SK-N-SH treated with all-trans-retinoic acid at 6 μM for 48 hours (cell line): ENCODE results near the gene APH1A.
A peak's percentile ranks its signal among the peaks of the same experiment; 100 is the strongest.

Source experiments
- ATAC-seq: fragments of 200-7000 bp; cut with Tn5 transposase; 3 replicates; pipeline ENCODE4 v1.9.1; 2020; ENCODE audit warnings: mild to moderate bottlenecking, moderate library complexity
- ARNTL ChIP-seq: fragments of 450-650 bp; formaldehyde crosslinking; IDR thresholded peaks from 2 replicates; pipeline ENCODE4 v1.5.0; 2020; ENCODE audit warnings: low read depth, mild to moderate bottlenecking, moderate library complexity, borderline replicate concordance
- BACH2 ChIP-seq: fragments of 250-450 bp; sonication (Bioruptor Pico); IDR thresholded peaks from 2 replicates; pipeline ENCODE4 v1.9.0; 2021; ENCODE audit warnings: mild to moderate bottlenecking, borderline replicate concordance
- CSDC2 ChIP-seq: fragments of 250-450 bp; sonication (Bioruptor Pico); IDR thresholded peaks from 2 replicates; pipeline ENCODE4 v1.5.0; 2020; ENCODE audit warnings: mild to moderate bottlenecking, moderate library complexity
- ESRRG ChIP-seq: fragments of 250-450 bp; sonication (Bioruptor Pico); IDR thresholded peaks from 2 replicates; pipeline ENCODE4 v1.6.1; 2021; ENCODE audit warnings: mild to moderate bottlenecking
- GLIS3 ChIP-seq: fragments of 250-450 bp; sonication (Bioruptor Pico); IDR thresholded peaks from 2 replicates; pipeline ENCODE4 v1.5.0; 2020; ENCODE audit warnings: mild to moderate bottlenecking, moderate library complexity
- ISL1 ChIP-seq: fragments of 250-450 bp; sonication (Bioruptor Pico); IDR thresholded peaks from 2 replicates; pipeline ENCODE4 v2.1.2; 2022; ENCODE audit warnings: mild to moderate bottlenecking, moderate library complexity
- OSR1 ChIP-seq: fragments of 250-450 bp; sonication (Bioruptor Pico); IDR thresholded peaks from 2 replicates; pipeline ENCODE4 v1.8.0; 2022; ENCODE audit warnings: moderate library complexity, mild to moderate bottlenecking, inconsistent platforms
- PPARA ChIP-seq: fragments of 250-450 bp; sonication (Bioruptor Pico); IDR thresholded peaks from 2 replicates; pipeline ENCODE4 v1.5.0; 2020; ENCODE audit warnings: mild to moderate bottlenecking, borderline replicate concordance
- RARB ChIP-seq: fragments of 250-450 bp; sonication (Bioruptor Pico); IDR thresholded peaks from 2 replicates; pipeline ENCODE4 v1.8.0; 2021; ENCODE audit warnings: mild to moderate bottlenecking, moderate library complexity
- SNAI2 ChIP-seq: fragments of 250-450 bp; sonication (Bioruptor Pico); IDR thresholded peaks from 2 replicates; pipeline ENCODE4 v1.5.0; 2020; ENCODE audit warnings: mild to moderate bottlenecking, moderate library complexity
- TCF4 ChIP-seq: fragments of 250-450 bp; sonication (Bioruptor Pico); IDR thresholded peaks from 2 replicates; pipeline ENCODE4 v1.8.0; 2021; ENCODE audit warnings: mild to moderate bottlenecking, moderate library complexity, borderline replicate concordance
- TOX ChIP-seq: fragments of 250-450 bp; sonication (Bioruptor Pico); IDR thresholded peaks from 2 replicates; pipeline ENCODE4 v1.8.0; 2021; ENCODE audit warnings: mild to moderate bottlenecking, moderate library complexity, borderline replicate concordance
- ZC3H10 ChIP-seq: fragments of 250-450 bp; sonication (Bioruptor Pico); IDR thresholded peaks from 2 replicates; pipeline ENCODE4 v1.5.1; 2021; ENCODE audit warnings: mild to moderate bottlenecking, moderate library complexity
- ZFP3 ChIP-seq: fragments of 250-450 bp; sonication (Bioruptor Pico); IDR thresholded peaks from 2 replicates; pipeline ENCODE4 v1.5.0; 2020; ENCODE audit warnings: mild to moderate bottlenecking, moderate library complexity
- ZNF565 ChIP-seq: fragments of 450-650 bp; formaldehyde crosslinking; conservative IDR thresholded peaks from 2 replicates; pipeline ENCODE4 v1.5.0; 2020; ENCODE audit warnings: low read depth, mild to moderate bottlenecking, moderate library complexity
- ZNF8 ChIP-seq: fragments of 450-650 bp; formaldehyde crosslinking; IDR thresholded peaks from 2 replicates; pipeline ENCODE4 v1.5.0; 2020; ENCODE audit warnings: mild to moderate bottlenecking, moderate library complexity
- TF ChIP-seq, protein P1 (sequence below): fragments of 250-450 bp; sonication (Bioruptor Pico); IDR thresholded peaks from 2 replicates; pipeline ENCODE4 v1.8.0; 2021; ENCODE audit warnings: low read depth, mild to moderate bottlenecking, moderate library complexity, borderline replicate concordance
- TF ChIP-seq, protein P2 (sequence below): fragments of 250-450 bp; sonication (Bioruptor Pico); IDR thresholded peaks from 2 replicates; pipeline ENCODE4 v1.8.0; 2020; ENCODE audit warnings: mild to moderate bottlenecking, moderate library complexity, borderline replicate concordance
- TF ChIP-seq, protein P3 (sequence below): fragments of 250-450 bp; sonication (Bioruptor Pico); IDR thresholded peaks from 2 replicates; pipeline ENCODE4 v1.5.1; 2020; ENCODE audit warnings: low read depth, mild to moderate bottlenecking, moderate library complexity
- TF ChIP-seq, protein P4 (sequence below): fragments of 250-450 bp; sonication (Bioruptor Pico); IDR thresholded peaks from 2 replicates; pipeline ENCODE4 v1.5.1; 2021; ENCODE audit warnings: mild to moderate bottlenecking, moderate library complexity
- TF ChIP-seq, protein P5 (sequence below): fragments of 250-450 bp; sonication (Bioruptor Pico); IDR thresholded peaks from 2 replicates; pipeline ENCODE4 v1.5.0; 2020; ENCODE audit warnings: mild to moderate bottlenecking, moderate library complexity

Gene APH1A

DNA sequence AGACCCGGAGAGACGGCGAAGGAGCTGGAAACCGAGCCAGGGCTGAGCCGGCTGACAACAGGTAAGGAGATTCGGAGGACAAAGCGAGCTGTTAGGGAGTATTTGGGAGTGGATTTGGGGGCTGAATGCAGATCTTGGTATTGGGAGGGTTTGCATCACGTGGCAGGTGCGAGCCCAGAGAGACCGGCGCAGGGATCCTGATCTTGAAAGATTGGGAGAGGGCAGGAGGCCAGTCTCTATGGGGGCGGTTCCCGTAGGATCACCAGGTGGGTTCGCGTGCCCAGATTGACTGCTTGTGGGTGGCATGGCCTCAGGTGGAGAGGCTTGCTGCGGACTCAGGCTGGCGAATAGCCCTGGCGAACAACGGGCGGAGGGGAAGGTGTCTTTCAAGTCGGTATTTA lies 13.7 kb upstream of the APH1A start:
- ATAC-seq, result no peak
- TF ChIP-seq ZNF565, result no peak
- TF ChIP-seq GLIS3 (CRISPR knock-in tag), result no peak
- no peak for TF ChIP-seq ESRRG (CRISPR knock-in tag)
- TF ChIP-seq, protein P1, sequence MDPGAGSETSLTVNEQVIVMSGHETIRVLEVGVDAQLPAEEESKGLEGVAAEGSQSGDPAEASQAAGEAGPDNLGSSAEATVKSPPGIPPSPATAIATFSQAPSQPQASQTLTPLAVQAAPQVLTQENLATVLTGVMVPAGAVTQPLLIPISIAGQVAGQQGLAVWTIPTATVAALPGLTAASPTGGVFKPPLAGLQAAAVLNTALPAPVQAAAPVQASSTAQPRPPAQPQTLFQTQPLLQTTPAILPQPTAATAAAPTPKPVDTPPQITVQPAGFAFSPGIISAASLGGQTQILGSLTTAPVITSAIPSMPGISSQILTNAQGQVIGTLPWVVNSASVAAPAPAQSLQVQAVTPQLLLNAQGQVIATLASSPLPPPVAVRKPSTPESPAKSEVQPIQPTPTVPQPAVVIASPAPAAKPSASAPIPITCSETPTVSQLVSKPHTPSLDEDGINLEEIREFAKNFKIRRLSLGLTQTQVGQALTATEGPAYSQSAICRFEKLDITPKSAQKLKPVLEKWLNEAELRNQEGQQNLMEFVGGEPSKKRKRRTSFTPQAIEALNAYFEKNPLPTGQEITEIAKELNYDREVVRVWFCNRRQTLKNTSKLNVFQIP (CRISPR knock-in tag), result no peak
- no peak for TF ChIP-seq TOX (CRISPR knock-in tag)
- TF ChIP-seq PPARA (CRISPR knock-in tag), result no peak
- no peak for TF ChIP-seq ISL1 (CRISPR knock-in tag)
- no peak for TF ChIP-seq ZFP3
- TF ChIP-seq, protein P2, sequence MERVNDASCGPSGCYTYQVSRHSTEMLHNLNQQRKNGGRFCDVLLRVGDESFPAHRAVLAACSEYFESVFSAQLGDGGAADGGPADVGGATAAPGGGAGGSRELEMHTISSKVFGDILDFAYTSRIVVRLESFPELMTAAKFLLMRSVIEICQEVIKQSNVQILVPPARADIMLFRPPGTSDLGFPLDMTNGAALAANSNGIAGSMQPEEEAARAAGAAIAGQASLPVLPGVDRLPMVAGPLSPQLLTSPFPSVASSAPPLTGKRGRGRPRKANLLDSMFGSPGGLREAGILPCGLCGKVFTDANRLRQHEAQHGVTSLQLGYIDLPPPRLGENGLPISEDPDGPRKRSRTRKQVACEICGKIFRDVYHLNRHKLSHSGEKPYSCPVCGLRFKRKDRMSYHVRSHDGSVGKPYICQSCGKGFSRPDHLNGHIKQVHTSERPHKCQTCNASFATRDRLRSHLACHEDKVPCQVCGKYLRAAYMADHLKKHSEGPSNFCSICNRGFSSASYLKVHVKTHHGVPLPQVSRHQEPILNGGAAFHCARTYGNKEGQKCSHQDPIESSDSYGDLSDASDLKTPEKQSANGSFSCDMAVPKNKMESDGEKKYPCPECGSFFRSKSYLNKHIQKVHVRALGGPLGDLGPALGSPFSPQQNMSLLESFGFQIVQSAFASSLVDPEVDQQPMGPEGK, result no peak
- TF ChIP-seq, protein P3, sequence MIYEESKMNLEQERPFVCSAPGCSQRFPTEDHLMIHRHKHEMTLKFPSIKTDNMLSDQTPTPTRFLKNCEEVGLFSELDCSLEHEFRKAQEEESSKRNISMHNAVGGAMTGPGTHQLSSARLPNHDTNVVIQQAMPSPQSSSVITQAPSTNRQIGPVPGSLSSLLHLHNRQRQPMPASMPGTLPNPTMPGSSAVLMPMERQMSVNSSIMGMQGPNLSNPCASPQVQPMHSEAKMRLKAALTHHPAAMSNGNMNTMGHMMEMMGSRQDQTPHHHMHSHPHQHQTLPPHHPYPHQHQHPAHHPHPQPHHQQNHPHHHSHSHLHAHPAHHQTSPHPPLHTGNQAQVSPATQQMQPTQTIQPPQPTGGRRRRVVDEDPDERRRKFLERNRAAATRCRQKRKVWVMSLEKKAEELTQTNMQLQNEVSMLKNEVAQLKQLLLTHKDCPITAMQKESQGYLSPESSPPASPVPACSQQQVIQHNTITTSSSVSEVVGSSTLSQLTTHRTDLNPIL, result no peak
- no peak for TF ChIP-seq SNAI2 (CRISPR knock-in tag)
- TF ChIP-seq ZNF8 (CRISPR knock-in tag), result no peak
- TF ChIP-seq, protein P4, sequence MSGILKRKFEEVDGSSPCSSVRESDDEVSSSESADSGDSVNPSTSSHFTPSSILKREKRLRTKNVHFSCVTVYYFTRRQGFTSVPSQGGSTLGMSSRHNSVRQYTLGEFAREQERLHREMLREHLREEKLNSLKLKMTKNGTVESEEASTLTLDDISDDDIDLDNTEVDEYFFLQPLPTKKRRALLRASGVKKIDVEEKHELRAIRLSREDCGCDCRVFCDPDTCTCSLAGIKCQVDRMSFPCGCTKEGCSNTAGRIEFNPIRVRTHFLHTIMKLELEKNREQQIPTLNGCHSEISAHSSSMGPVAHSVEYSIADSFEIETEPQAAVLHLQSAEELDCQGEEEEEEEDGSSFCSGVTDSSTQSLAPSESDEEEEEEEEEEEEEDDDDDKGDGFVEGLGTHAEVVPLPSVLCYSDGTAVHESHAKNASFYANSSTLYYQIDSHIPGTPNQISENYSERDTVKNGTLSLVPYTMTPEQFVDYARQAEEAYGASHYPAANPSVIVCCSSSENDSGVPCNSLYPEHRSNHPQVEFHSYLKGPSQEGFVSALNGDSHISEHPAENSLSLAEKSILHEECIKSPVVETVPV (CRISPR knock-in tag), result no peak
- TF ChIP-seq RARB, result no peak
- TF ChIP-seq BACH2 (CRISPR knock-in tag), result no peak
- no peak for TF ChIP-seq CSDC2 (CRISPR knock-in tag)
- no peak for TF ChIP-seq TCF4

DNA sequence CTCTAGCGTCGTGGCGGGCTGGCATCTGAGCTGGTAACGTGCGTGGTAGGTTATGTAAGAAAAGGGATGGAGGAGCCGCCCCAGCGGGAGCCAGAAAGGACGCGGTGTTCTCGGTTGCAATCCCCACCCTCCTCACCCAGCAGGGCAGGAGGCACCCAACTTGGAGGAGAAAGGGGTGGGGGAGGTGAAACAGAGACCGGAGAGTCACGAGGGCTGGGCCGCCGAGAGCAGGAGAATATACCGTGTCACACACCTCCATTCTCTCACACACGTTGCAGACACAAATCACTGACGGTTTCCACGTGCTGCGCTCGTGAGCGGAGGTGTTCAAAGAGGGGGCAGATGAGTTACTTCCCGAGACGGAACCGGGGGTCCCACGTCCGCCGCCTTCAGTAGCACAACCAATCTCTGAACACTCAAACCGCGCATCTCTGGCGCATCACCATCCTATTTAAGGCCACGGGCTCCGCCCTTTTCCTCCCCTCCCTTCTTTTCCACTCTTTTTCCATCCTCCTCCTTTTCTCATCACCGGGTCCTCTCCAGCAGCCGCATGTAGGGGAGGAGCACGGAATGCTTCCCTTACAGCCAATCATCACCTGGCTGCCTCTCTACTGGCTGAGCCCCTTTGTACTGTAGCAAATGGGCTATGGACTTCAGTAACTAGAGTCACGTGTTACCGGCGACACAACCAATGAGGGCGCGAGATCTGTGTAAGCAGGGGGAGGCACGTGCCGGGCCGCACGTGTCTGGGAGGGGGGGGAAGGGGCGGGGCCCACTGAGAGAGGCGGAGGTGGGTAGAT lies 13.1 kb upstream of the APH1A start, which contains the start of gene CIART:
Gene CIART, plus strand, starts transcription at position 797 of the 800 bp plus-strand sequence. CDS start 714 bp downstream, outside the sequence.
- peak; percentile 90 for ATAC-seq
- TF ChIP-seq, protein P5, sequence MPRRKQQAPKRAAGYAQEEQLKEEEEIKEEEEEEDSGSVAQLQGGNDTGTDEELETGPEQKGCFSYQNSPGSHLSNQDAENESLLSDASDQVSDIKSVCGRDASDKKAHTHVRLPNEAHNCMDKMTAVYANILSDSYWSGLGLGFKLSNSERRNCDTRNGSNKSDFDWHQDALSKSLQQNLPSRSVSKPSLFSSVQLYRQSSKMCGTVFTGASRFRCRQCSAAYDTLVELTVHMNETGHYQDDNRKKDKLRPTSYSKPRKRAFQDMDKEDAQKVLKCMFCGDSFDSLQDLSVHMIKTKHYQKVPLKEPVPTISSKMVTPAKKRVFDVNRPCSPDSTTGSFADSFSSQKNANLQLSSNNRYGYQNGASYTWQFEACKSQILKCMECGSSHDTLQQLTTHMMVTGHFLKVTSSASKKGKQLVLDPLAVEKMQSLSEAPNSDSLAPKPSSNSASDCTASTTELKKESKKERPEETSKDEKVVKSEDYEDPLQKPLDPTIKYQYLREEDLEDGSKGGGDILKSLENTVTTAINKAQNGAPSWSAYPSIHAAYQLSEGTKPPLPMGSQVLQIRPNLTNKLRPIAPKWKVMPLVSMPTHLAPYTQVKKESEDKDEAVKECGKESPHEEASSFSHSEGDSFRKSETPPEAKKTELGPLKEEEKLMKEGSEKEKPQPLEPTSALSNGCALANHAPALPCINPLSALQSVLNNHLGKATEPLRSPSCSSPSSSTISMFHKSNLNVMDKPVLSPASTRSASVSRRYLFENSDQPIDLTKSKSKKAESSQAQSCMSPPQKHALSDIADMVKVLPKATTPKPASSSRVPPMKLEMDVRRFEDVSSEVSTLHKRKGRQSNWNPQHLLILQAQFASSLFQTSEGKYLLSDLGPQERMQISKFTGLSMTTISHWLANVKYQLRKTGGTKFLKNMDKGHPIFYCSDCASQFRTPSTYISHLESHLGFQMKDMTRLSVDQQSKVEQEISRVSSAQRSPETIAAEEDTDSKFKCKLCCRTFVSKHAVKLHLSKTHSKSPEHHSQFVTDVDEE (CRISPR knock-in tag), result no peak
- peak; percentile 85; the same call in 1 of the 2 replicates for TF ChIP-seq ARNTL (CRISPR knock-in tag)
- TF ChIP-seq ZC3H10 (CRISPR knock-in tag), result no peak
- TF ChIP-seq GLIS3 (CRISPR knock-in tag), result no peak
- no peak for TF ChIP-seq BACH2 (CRISPR knock-in tag)
- TF ChIP-seq, all 23 proteins: peak for 1

DNA sequence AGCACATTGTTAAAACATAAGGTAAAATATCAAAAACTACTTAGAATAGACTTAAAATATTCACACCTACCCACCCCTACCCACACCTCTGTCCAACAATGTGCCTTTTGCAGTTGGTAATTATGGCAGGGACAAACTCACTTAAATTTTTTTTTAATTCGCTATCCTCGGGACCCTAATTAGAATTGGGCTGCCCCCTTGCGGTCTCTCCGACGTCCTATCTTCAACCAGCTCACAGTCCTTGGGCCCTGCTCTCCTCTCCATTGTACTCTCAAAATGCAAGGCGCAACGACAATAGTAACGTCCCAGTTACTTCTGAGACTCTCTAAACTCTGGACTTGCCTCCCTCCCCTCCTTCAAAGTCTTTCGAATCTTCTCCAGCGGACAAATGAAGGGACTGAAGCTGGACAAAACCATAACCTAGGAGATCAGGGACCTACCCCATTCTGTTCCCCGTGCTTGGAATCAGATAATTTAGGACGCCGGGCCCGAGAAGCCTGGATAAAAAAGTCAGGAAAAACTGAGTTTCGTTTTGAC lies 12.5 kb upstream of the APH1A start:
- no peak for TF ChIP-seq ZC3H10 (CRISPR knock-in tag)
- no peak for TF ChIP-seq ZFP3
- TF ChIP-seq TCF4, result no peak
- TF ChIP-seq, protein P4 (CRISPR knock-in tag), result no peak
- no peak for TF ChIP-seq ZNF8 (CRISPR knock-in tag)
- TF ChIP-seq BACH2 (CRISPR knock-in tag), result no peak
- TF ChIP-seq SNAI2 (CRISPR knock-in tag), result no peak
- TF ChIP-seq ESRRG (CRISPR knock-in tag), result no peak
- TF ChIP-seq, protein P1 (CRISPR knock-in tag), result no peak
- no peak for TF ChIP-seq OSR1 (CRISPR knock-in tag)
- TF ChIP-seq, protein P2, result no peak
- TF ChIP-seq PPARA (CRISPR knock-in tag), result no peak
- TF ChIP-seq, all 23 proteins: peak for 0
- peak; percentile 90 for ATAC-seq
